GM21423 (cell line): ENCODE data around the gene CMA1.
"Not testable (repeated sequence)": the region's sequence is repeated elsewhere in the genome, so short reads cannot be mapped to it uniquely, and the experiment has no call there.

ENCODE experiments used
- ATAC-seq: cut with Tn5 transposase; IDR thresholded peaks from one replicate; pipeline ENCODE4 v1.9.1; 2021; ENCODE audit warnings: mild to moderate bottlenecking, moderate library complexity; ENCODE audit not compliant: unreplicated experiment

CMA1 gene

DNA sequence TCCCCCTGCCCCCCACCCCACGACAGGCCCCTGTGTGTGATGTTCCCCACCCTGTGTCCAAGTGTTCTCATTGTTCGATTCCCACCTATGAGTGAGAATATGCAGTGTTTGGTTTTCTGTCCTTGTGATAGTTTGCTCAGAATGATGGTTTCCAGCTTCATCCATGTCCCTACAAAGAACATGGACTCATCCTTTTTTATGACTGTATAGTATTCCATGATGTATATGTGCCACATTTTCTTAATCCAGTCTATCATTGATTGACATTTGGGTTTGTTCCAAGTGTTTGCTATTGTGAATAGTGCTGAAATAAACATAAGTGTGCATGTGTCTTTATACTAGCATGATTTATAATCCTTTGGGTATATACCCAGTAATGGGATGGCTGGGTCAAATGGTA is 37.6 kb downstream of the CMA1 start:
- ATAC-seq = not testable (repeated sequence)

DNA sequence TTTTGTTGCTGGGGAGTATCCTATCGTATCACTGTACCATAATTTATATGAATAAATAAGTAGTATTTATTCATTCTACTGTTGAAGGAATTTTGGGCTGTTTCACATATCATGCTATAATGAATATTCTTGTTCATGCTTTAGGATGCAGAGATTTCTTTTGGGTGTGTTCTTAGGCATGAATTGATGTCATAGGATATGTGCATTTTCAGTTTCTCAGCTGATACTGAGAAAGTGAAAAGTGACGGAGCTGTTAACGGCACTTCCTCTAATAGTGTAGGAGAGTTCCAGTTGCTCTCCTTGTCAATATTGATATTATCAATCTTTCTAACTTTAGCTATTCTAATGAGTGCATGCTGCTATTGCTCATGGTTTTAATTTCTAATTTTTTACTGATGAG is 42.3 kb downstream of the CMA1 start:
- ATAC-seq = no peak

DNA sequence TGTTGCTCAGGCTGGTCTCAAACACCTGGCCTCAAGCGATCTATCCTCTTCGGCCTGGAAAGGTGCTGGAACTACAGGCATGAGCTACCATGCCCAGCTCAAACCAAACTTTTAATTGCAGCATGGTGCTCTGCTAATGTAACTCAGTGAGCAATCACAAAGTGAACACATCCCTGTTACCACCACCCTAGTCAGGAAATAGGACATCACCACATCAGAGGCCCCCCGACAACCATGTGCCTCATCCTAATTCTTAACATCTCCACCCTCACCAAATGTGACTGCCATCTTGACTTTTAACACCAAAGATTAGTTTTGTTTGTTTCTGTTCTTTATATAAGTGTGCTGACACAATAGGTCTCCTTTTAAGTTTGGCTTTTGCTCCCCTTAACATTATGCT is 42.7 kb downstream of the CMA1 start:
- no peak for ATAC-seq

DNA sequence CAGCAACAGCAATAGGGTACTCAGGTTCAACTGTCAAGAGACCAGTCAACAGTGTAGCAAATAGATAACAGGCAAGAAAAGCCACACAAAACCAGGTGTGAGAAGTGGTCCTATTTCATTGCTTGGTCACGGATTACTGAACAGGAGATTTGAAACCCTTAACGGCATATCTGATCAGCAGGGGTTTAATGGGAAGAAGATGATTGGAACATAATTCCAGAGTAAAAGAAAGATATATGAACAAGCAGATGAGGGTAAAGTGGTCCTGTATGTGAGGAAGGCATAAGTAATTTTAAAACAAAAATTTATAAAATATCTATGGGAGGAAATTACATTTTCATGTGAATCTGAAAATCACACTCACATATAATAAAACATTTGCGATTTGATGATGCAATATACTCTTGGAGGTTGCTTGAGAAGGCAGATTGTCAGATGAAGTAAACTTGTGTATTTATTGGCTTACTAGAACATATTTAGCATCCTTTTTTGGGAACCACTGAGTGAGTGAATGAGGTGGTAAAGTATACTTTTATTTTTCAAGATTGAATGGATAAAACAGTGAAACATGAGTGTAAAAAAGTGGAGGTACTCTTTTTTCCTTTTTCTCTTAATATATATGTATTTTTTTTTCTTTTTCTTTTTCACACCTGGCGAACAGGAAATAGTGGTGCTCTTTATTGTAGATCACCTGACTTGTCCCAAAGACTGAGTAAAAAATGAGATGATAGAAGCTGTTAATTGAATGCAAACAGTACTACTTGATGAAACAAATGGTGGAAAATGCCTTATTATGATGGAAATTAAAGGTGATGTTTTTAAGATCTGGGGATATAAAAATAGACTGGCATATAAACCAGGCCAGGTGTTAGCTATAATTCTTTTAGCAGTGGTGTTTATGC is 43.9 kb downstream of the CMA1 start:
- ATAC-seq = no peak

DNA sequence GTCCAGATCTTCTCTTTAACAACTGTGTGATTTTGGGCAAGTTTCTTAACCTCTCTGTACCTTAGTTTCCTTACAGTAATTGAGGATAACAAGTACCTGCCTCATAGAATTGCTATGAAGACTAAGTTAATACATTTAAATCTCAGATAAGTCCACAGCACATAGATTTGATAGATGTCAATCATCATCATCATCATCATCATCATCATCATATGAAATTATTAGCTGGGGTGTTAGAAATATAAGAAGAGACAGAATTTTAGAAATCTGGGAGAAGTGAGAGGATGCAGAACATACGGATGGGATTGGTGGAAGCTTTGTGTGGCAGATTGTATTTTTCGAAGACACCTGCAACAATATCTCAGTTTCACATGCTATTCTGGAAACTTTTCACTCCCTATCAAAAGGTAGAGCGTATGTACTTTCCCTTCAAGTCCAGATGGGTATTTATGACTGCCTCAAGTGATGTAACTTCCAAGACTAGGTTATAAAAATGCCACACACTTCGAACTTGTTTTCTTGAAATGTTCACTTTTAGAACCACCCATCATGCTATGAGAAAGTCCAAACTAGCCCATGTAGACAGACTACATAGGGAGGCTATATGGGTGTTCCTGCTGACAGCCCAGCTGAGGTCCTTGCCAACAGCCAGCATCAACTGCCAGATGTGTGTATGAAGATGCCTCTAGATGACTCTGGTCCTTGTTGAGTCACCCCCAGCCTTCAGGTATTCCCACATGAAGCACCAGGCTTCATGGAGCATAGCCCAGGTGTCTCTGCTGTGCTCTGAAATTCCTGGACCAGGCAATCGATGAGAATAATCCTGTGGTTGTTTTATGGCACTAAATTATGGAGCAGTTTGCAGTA is 44.8 kb downstream of the CMA1 start:
- no peak for ATAC-seq

DNA sequence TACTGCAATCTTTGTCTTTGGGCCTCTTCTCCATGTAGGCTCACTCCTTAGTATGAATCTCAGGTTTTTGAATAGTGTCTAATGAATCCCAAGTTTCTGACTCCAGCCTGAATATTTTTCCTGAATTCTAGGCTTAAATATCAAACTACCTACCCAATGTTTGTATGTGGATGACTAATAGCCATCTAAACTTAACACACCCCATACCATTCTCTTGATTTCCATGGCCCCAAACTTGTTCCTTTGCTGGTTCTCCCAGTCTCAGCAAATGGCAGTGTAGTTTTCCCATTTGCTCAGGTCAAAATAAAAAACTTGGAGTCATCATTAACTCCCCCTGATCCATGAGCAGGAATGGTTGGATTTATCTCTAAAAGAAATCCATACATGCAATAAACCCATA is 46.7 kb downstream of the CMA1 start:
- no peak for ATAC-seq

DNA sequence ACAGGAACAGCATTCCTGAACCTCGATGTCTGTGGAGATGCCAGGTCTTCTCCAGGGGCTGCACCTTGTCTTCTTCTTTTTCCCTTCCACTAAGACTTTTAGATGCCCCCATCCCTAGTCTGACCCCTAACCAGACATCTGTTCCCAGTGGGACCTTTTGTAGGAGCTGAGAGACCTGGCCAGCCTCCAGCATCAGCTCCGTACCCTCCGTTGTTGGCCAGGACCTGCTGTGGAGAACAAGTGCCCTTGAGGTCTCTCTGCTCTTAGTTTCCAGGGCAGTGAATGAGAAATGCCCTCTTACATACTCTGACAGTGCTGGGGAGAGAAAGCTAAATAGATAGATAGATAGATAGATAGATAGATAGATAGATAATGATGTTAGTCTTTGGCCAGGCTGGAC is 48.7 kb downstream of the CMA1 start:
- ATAC-seq = no peak

DNA sequence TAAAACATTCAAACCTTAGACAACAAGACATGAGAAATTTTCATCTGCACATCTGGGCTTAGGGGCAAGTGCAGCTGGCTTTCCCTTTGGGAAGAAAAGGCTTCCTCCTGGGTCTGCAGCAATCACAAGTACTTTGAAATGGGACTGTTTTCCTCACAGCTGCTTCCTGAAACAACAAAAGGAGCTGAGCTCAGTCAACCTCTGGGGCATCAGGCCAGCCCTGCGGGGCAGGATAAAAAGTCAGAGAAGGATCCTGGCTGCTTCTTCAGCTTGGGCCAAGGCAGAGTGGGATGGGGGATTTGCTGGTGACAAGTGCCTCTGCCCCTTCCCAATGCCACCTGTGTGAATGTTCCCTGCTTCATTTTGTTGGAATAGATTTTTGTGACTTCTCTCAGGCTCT is 49.3 kb downstream of the CMA1 start:
- ATAC-seq = no peak

DNA sequence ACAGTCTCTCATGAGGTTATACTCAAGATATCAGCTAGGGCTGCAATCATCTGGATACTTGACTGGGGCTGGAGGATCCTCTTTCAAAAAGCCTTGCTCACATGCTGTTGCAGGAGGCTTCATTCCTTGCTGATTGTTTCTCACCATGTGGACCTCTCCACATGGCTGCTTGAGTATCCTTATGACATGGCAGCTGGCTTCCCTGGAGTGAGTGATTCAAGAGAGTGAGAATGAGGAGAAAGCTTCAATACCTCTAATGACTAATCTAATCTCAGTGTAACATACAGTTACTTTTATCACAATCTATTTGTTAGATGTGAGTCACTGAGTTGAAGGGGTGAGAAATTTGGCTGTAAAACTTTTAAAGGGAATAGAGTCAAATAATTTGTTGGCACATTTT is 51.1 kb downstream of the CMA1 start:
- ATAC-seq = no peak
